IMR-90 (cell line): Measurements from ENCODE around the gene TNFRSF11A. TPM values are rescaled to one million over a fixed set of nuclear protein-coding genes. Genes with fewer than 3 reads are reported as not detected.

ENCODE experiments used
- ATAC-seq: fragments of 200-7000 bp; cut with Tn5 transposase; 2 replicates; pipeline ENCODE4 v1.9.1; 2020; ENCODE audit warnings: low read depth, mild to moderate bottlenecking, moderate library complexity
- BruUV-seq: library from RNA; stranded (reverse); fragments of 400-500 nt; replicated peaks from 2 replicates; lab custom pipeline; 2021; lab: Mats Ljungman, UMichigan
- CTCF ChIA-PET: fragments of 300-600 bp; formaldehyde crosslinking; extraction: SDS; loops from one replicate; lab custom pipeline; 2021; ENCODE audit warnings: antibody characterized with exemption; lab: Yijun Ruan, JAX
- POLR2A ChIA-PET: fragments of 300-600 bp; sonication (Branson Sonifier 250); formaldehyde crosslinking; loops from one replicate; lab custom pipeline; 2022; ENCODE audit warnings: antibody characterized with exemption; ENCODE audit not compliant: unreplicated experiment; lab: Charles Lee
- DNase-seq: peaks from one replicate; pipeline ENCODE4 v3.0.0; 2013
- H2AFZ ChIP-seq: replicated peaks from 2 replicates; pipeline ENCODE3; 2013; ENCODE audit warnings: low read length, mild to moderate bottlenecking; ENCODE audit not compliant: poor library complexity
- H2AK5ac ChIP-seq: 2 replicates; pipeline ENCODE4 v1.6.1; 2013; ENCODE audit warnings: low read depth, low read length, inconsistent platforms
- H2AK9ac ChIP-seq: replicated peaks from 2 replicates; pipeline ENCODE3; 2013; ENCODE audit warnings: mild to moderate bottlenecking, low read depth, low read length, moderate library complexity; ENCODE audit not compliant: poor library complexity
- H2BK120ac ChIP-seq: 2 replicates; pipeline ENCODE4 v1.6.1; 2013; ENCODE audit warnings: low read depth, low read length, inconsistent platforms
- H2BK15ac ChIP-seq: 3 replicates; pipeline ENCODE4 v1.6.1; 2013; ENCODE audit warnings: low read depth, low read length, inconsistent platforms
- H2BK20ac ChIP-seq: 2 replicates; pipeline ENCODE4 v1.6.1; 2013; ENCODE audit warnings: low read depth, mild to moderate bottlenecking, inconsistent platforms, low read length, moderate library complexity
- H2BK5ac ChIP-seq: 2 replicates; pipeline ENCODE4 v1.6.1; 2013; ENCODE audit warnings: mild to moderate bottlenecking, low read depth, low read length, inconsistent platforms; ENCODE audit not compliant: poor library complexity, severe bottlenecking
- H3K14ac ChIP-seq: replicated peaks from 2 replicates; pipeline ENCODE4 v1.6.1; 2013; ENCODE audit warnings: low read depth, low read length, inconsistent platforms
- H3K18ac ChIP-seq: 2 replicates; pipeline ENCODE4 v1.6.1; 2013; ENCODE audit warnings: low read depth, low read length, control low read depth
- H3K23ac ChIP-seq: 2 replicates; pipeline ENCODE4 v1.6.1; 2013; ENCODE audit warnings: low read depth, low read length, inconsistent platforms
- H3K27ac ChIP-seq: 2 replicates; pipeline ENCODE4 v1.5.1; 2013; ENCODE audit warnings: mild to moderate bottlenecking, control low read depth, low read length; ENCODE audit not compliant: insufficient read depth
- H3K27me3 ChIP-seq: 2 replicates; pipeline ENCODE4 v1.6.1; 2013; ENCODE audit warnings: low read length; ENCODE audit not compliant: control insufficient read depth, insufficient read depth
- H3K36me3 ChIP-seq: 2 replicates; pipeline ENCODE4 v1.6.1; 2013; ENCODE audit warnings: low read length, mixed read lengths; ENCODE audit not compliant: control insufficient read depth, insufficient read depth
- H3K4ac ChIP-seq: 2 replicates; pipeline ENCODE4 v1.6.1; 2013; ENCODE audit warnings: low read depth, low read length, inconsistent platforms
- H3K4me1 ChIP-seq: 2 replicates; pipeline ENCODE4 v1.6.1; 2013; ENCODE audit warnings: low read length, mixed read lengths; ENCODE audit not compliant: control insufficient read depth, insufficient read depth
- H3K4me2 ChIP-seq: 2 replicates; pipeline ENCODE4 v1.6.1; 2013; ENCODE audit warnings: low read depth, mild to moderate bottlenecking, control low read depth, low read length, moderate library complexity
- H3K4me3 ChIP-seq: 2 replicates; pipeline ENCODE4 v1.5.1; 2013; ENCODE audit warnings: low read depth, mild to moderate bottlenecking, control low read depth, low read length, moderate library complexity; ENCODE audit not compliant: insufficient read depth
- H3K56ac ChIP-seq: 2 replicates; pipeline ENCODE4 v1.6.1; 2013; ENCODE audit warnings: low read length, inconsistent platforms; ENCODE audit not compliant: insufficient read depth; ENCODE audit errors: extremely low read depth
- H3K79me1 ChIP-seq, 2 experiments: 2 replicates each; pipeline ENCODE4 v1.6.1; 2013; ENCODE audit warnings: low read length in 2 of 2, inconsistent platforms in 1 of 2, low read depth in 1 of 2
- H3K9ac ChIP-seq: 2 replicates; pipeline ENCODE4 v1.6.1; 2013; ENCODE audit warnings: low read depth, low read length, control low read depth
- H3K9me1 ChIP-seq: 2 replicates; pipeline ENCODE4 v1.6.1; 2013; ENCODE audit warnings: low read length, inconsistent platforms; ENCODE audit not compliant: insufficient read depth
- H3K9me3 ChIP-seq: 2 replicates; pipeline ENCODE4 v1.6.1; 2013; ENCODE audit warnings: low read length; ENCODE audit not compliant: control insufficient read depth, insufficient read depth
- H4K20me1 ChIP-seq: 2 replicates; pipeline ENCODE4 v1.6.1; 2013; ENCODE audit warnings: low read length, inconsistent platforms; ENCODE audit not compliant: insufficient read depth
- H4K5ac ChIP-seq: 2 replicates; pipeline ENCODE4 v1.6.1; 2013; ENCODE audit warnings: mild to moderate bottlenecking, low read depth, low read length, control low read depth
- H4K8ac ChIP-seq, 2 experiments: 2 replicates each; pipeline ENCODE4 v1.6.1; 2013; ENCODE audit warnings: low read depth in 2 of 2, low read length in 2 of 2, control low read depth in 1 of 2, inconsistent platforms in 1 of 2
- H4K91ac ChIP-seq: 2 replicates; pipeline ENCODE4 v1.6.1; 2013; ENCODE audit warnings: low read depth, low read length, inconsistent platforms; ENCODE audit not compliant: insufficient read depth
- CTCF ChIP-seq: conservative IDR thresholded peaks from 2 replicates; pipeline ENCODE4 v1.5.1; 2012; ENCODE audit warnings: mild to moderate bottlenecking, low read depth, low read length, improper control_type of control experiment
- FOS ChIP-seq: fragments of 150-350 bp; IDR thresholded peaks from 2 replicates; pipeline ENCODE4 v1.6.1; 2016; ENCODE audit warnings: low read depth, low read length
- NFE2L2 ChIP-seq: fragments of 150-350 bp; IDR thresholded peaks from 2 replicates; pipeline ENCODE4 v1.6.1; 2016; ENCODE audit warnings: low read depth, mild to moderate bottlenecking, low read length
- POLR2A ChIP-seq: IDR thresholded peaks from 2 replicates; pipeline ENCODE4 v1.6.1; 2012; ENCODE audit warnings: mild to moderate bottlenecking, low read depth, low read length
- SMC3 ChIP-seq: fragments of 150-350 bp; IDR thresholded peaks from 2 replicates; pipeline ENCODE4 v1.6.1; 2016; ENCODE audit warnings: low read depth, mild to moderate bottlenecking, antibody characterized with exemption, low read length, moderate library complexity
- WGBS, 2 experiments: methylation state at CpG; one replicate each; pipeline versions ENCODE4 v1.1.5 to v1.1.7; 2013; ENCODE audit warnings: missing lambda C conversion rate in 2 of 2; ENCODE audit not compliant: insufficient read length in 1 of 2; ENCODE audit errors: extremely low coverage in 2 of 2; 5-methylcytosine and 5-hydroxymethylcytosine counted together
- dilution Hi-C: fragments of 300-500 bp; cut with HindIII; formaldehyde crosslinking; loops from one replicate; pipeline ENCODE4 v1.14.3; 2018; ENCODE audit warnings: low sequenced_read_pairs; ENCODE audit not compliant: unreplicated experiment
- in situ Hi-C: fragments of 300-500 bp; cut with MboI; formaldehyde crosslinking; loops from 3 replicates; pipeline ENCODE4 v1.14.3; 2019; ENCODE audit warnings: low sequenced_read_pairs, inconsistent platforms, mixed read lengths
- intact Hi-C: fragments of 100-400 bp; cut with micrococcal nuclease; formaldehyde crosslinking; loops from 2 replicates; pipeline ENCODE4 v1.10.0; 2022
- polyA plus RNA-seq, 3 experiments: library from polyadenylated mRNA; depleted of rRNA; stranded (reverse); fragments of >200 nt; gene quantifications; 2 replicates each; pipeline ENCODE4 v1.2.3, GENCODE V29; 2012; ENCODE audit warnings: low replicate concordance in 1 of 3
- total RNA-seq: library from RNA; depleted of rRNA; stranded (reverse); fragments of >200 nt; gene quantifications from 2 replicates; pipeline ENCODE4 v1.2.3, GENCODE V29; 2012

The TNFRSF11A gene
- total and polyA plus RNA-seq, 2 of the 4 experiments (the other 2 are of a cell fraction), result under 0.01 TPM; not detected in 1

GRCh38 chr18:62413206-62413605, 88.1 kb downstream of the TNFRSF11A start:
- Histone ChIP-seq H3K9me1 (no peaks in the 10 kb centered on the region), H3K4me3 (no peak overlapping the region), H2AK5ac (no peak overlapping the region), H3K23ac (no peak overlapping the region), H3K27ac (no peak overlapping the region), H3K36me3 (no peaks in the 10 kb centered on the region), H3K27me3 (peaks cover 8% of the 10 kb centered on the region), H2BK120ac (no peak overlapping the region), H4K8ac (no peak overlapping the region), H3K4me2 (no peak overlapping the region), H2AK9ac (no peak overlapping the region), H4K5ac (no peak overlapping the region), H3K56ac (no peak overlapping the region), H3K9ac (no peak overlapping the region), H2BK15ac (no peak overlapping the region), H4K91ac (no peak overlapping the region), H3K18ac (no peak overlapping the region), H3K79me1 (no peaks in the 10 kb centered on the region), H2BK5ac (no peak overlapping the region), H2AFZ (no peak overlapping the region), H3K9me3 (peaks cover 2% of the 10 kb centered on the region; the same call in 1 of the 2 replicates), H3K4ac (no peak overlapping the region), H4K20me1 (no peaks in the 10 kb centered on the region), H2BK20ac (no peak overlapping the region), H3K14ac (no peak overlapping the region), H3K4me1 (no peaks in the 10 kb centered on the region)
- ChIA-PET CTCF (no interaction called here), POLR2A (no interaction called here)
- ATAC-seq, result no peak
- in situ Hi-C loops, result no loop called here
- intact Hi-C loops, result no loop called here
- dilution Hi-C loops, result no loop called here
- WGBS, 2 experiments, result no CpG with 5 or more reads among the region's 1 CpG
- TF ChIP-seq FOS (no peak), NFE2L2 (no peak), CTCF (no peak), POLR2A (no peak), SMC3 (no peak)
- no TSS peak for BruUV-seq
- DNase-seq, result no peak
